Activated CD8-positive, alpha-beta memory T cell treated with anti-CD3 and anti-CD28 coated beads, Interleukin-2, amount 50 U/mL, for 48 hours (primary cell): ENCODE measurements around the gene ODAD4.

Source experiments
- DNase-seq: peaks from one replicate; pipeline ENCODE4 v3.0.0-alpha.2; 2020

ODAD4 gene

GRCh38 chr17:41972571-41973407 lies 42.4 kb downstream of the ODAD4 start:
- DNase-seq, result no peak

- no peak for DNase-seq
Observed at GRCh38 chr17:41973408-41973811, 43.0 kb downstream of the ODAD4 start.

- no peak for DNase-seq
Observed at GRCh38 chr17:41974031-41974430, 43.6 kb downstream of the ODAD4 start.

GRCh38 chr17:41974658-41975057 lies 44.2 kb downstream of the ODAD4 start:
- no peak for DNase-seq

GRCh38 chr17:41975099-41976083 lies 45.0 kb downstream of the ODAD4 start:
- DNase-seq, result no peak

- DNase-seq, result no peak
Observed at GRCh38 chr17:41976142-41976768, 45.8 kb downstream of the ODAD4 start.

GRCh38 chr17:41977991-41978390 lies 47.6 kb downstream of the ODAD4 start:
- no peak for DNase-seq

GRCh38 chr17:41982026-41982760 lies 51.8 kb downstream of the ODAD4 start:
- no peak for DNase-seq

- DNase-seq, result no peak
Observed at GRCh38 chr17:41984454-41984853, 54.0 kb downstream of the ODAD4 start.

- no peak for DNase-seq
Observed at GRCh38 chr17:41985919-41986318, 55.5 kb downstream of the ODAD4 start.

- no peak for DNase-seq
Observed at GRCh38 chr17:41986634-41987033, 56.2 kb downstream of the ODAD4 start.

- DNase-seq, result no peak
Observed at GRCh38 chr17:41987642-41988041, 57.2 kb downstream of the ODAD4 start.

- no peak for DNase-seq
Observed at GRCh38 chr17:41988418-41988817, 58.0 kb downstream of the ODAD4 start.

- DNase-seq, result no peak
Observed at GRCh38 chr17:41989702-41990419, 59.4 kb downstream of the ODAD4 start.

GRCh38 chr17:41992576-41992975 lies 62.2 kb downstream of the ODAD4 start:
- DNase-seq, result no peak

- DNase-seq, result no peak
Observed at GRCh38 chr17:41996855-41997164, 66.4 kb downstream of the ODAD4 start.

- no peak for DNase-seq
Observed at GRCh38 chr17:41998497-41998896, 68.1 kb downstream of the ODAD4 start.

GRCh38 chr17:42000413-42001133 lies 70.2 kb downstream of the ODAD4 start:
- no peak for DNase-seq

GRCh38 chr17:42001729-42002128 lies 71.3 kb downstream of the ODAD4 start:
- DNase-seq, result no peak

- DNase-seq, result no peak
Observed at GRCh38 chr17:42002175-42002791, 71.9 kb downstream of the ODAD4 start.

GRCh38 chr17:42002792-42003301 lies 72.4 kb downstream of the ODAD4 start:
- DNase-seq, result no peak
